Epidermal melanocyte (primary cell): Measurements from ENCODE around the gene ABCB4.
"Not testable (repeated sequence)": the region's sequence is repeated elsewhere in the genome, so short reads cannot be mapped to it uniquely, and the experiment has no call there.

Experiments
- DNase-seq: peaks from one replicate; pipeline ENCODE4 v3.0.0; 2011; ENCODE audit warnings: low spot score; ENCODE audit not compliant: insufficient read length

The ABCB4 gene

GRCh38 chr7:87476179-87476557, 688 bp upstream of the ABCB4 start:
- DNase-seq = no peak

- DNase-seq = no peak
Measured at GRCh38 chr7:87474533-87475358, 734 bp downstream of the ABCB4 start.

GRCh38 chr7:87473986-87474385, 1.5 kb downstream of the ABCB4 start:
- DNase-seq = no peak

- DNase-seq = no peak
Measured at GRCh38 chr7:87473192-87473591, 2.3 kb downstream of the ABCB4 start.

- no peak for DNase-seq
Measured at GRCh38 chr7:87471473-87471872, 4.0 kb downstream of the ABCB4 start.

- not testable (repeated sequence) for DNase-seq
Measured at GRCh38 chr7:87469204-87469603, 6.3 kb downstream of the ABCB4 start.

- DNase-seq = not testable (repeated sequence)
Measured at GRCh38 chr7:87465534-87465880, 10.0 kb downstream of the ABCB4 start.

GRCh38 chr7:87464830-87465533, 10.5 kb downstream of the ABCB4 start:
- not testable (repeated sequence) for DNase-seq

- no peak for DNase-seq
Measured at GRCh38 chr7:87463982-87464381, 11.5 kb downstream of the ABCB4 start.

- DNase-seq = not testable (repeated sequence)
Measured at GRCh38 chr7:87460444-87460843, 15.0 kb downstream of the ABCB4 start.

- no peak for DNase-seq
Measured at GRCh38 chr7:87459941-87460340, 15.5 kb downstream of the ABCB4 start.

- no peak for DNase-seq
Measured at GRCh38 chr7:87458148-87458547, 17.3 kb downstream of the ABCB4 start.

GRCh38 chr7:87456247-87456646, 19.2 kb downstream of the ABCB4 start:
- DNase-seq = no peak

GRCh38 chr7:87452279-87452678, 23.2 kb downstream of the ABCB4 start:
- DNase-seq = no peak

GRCh38 chr7:87451187-87451586, 24.3 kb downstream of the ABCB4 start:
- DNase-seq = no peak

- no peak for DNase-seq
Measured at GRCh38 chr7:87450706-87451105, 24.8 kb downstream of the ABCB4 start.

- DNase-seq = no peak
Measured at GRCh38 chr7:87448388-87448787, 27.1 kb downstream of the ABCB4 start.

- DNase-seq = no peak
Measured at GRCh38 chr7:87447116-87447635, 28.3 kb downstream of the ABCB4 start.

- DNase-seq = no peak
Measured at GRCh38 chr7:87445897-87446296, 29.6 kb downstream of the ABCB4 start.

- no peak for DNase-seq
Measured at GRCh38 chr7:87435546-87435945, 39.9 kb downstream of the ABCB4 start.

- DNase-seq = no peak
Measured at GRCh38 chr7:87432536-87432935, 42.9 kb downstream of the ABCB4 start.

GRCh38 chr7:87427288-87427687, 48.2 kb downstream of the ABCB4 start:
- no peak for DNase-seq

GRCh38 chr7:87426160-87426559, 49.3 kb downstream of the ABCB4 start:
- no peak for DNase-seq
